GM23248 (cell line): ENCODE results near the gene TMEM156.

Experiments used
- EZH2 ChIP-seq: fragments of 200-600 bp; sonication (generic); IDR thresholded peaks from 2 replicates; pipeline ENCODE4 v1.6.1; 2018; ENCODE audit warnings: antibody characterized with exemption, mild to moderate bottlenecking; ENCODE audit not compliant: insufficient read depth, poor library complexity, severe bottlenecking
- EZH2phosphoT487 ChIP-seq: fragments of 200-600 bp; sonication (generic); IDR thresholded peaks from 2 replicates; pipeline ENCODE4 v1.6.1; 2018; ENCODE audit warnings: antibody characterized with exemption, moderate library complexity, mild to moderate bottlenecking, low read depth; ENCODE audit not compliant: insufficient read depth

GRCh38 chr4:38957893-38958292 is 74.3 kb downstream of the TMEM156 start:
- TF ChIP-seq EZH2phosphoT487, result no peak
- no peak for TF ChIP-seq EZH2
